GM23338 (cell line): ENCODE measurements around the gene PID1. TPM values are rescaled to one million over a fixed set of nuclear protein-coding genes. Genes with fewer than 3 reads are reported as not detected.

Experiments used
- ATAC-seq: fragments of 200-7000 bp; cut with Tn5 transposase; 3 replicates; pipeline ENCODE4 v1.9.1; 2020
- DNase-seq: peaks from one replicate; pipeline ENCODE4 v3.0.0-alpha.2; 2015; ENCODE audit warnings: low spot score
- H2AFZ ChIP-seq: fragments of 200-600 bp; sonication (generic); 2 replicates; pipeline ENCODE4 v1.8.0; 2016; ENCODE audit warnings: antibody characterized with exemption, mild to moderate bottlenecking, moderate library complexity
- H3F3A ChIP-seq: fragments of 200-600 bp; sonication (generic); replicated peaks from 2 replicates; pipeline ENCODE4 v1.8.0; 2017; ENCODE audit warnings: antibody characterized with exemption, mixed run types, low read depth
- H3K27ac ChIP-seq: fragments of 200-600 bp; sonication (generic); 2 replicates; pipeline ENCODE4 v1.6.1; 2016; ENCODE audit warnings: low read depth
- H3K27me3 ChIP-seq: fragments of 200-600 bp; sonication (generic); 2 replicates; pipeline ENCODE4 v1.8.0; 2016; ENCODE audit warnings: mild to moderate bottlenecking, mixed run types, moderate library complexity; ENCODE audit not compliant: insufficient read depth
- H3K36me3 ChIP-seq: fragments of 200-600 bp; sonication (generic); 2 replicates; pipeline ENCODE4 v1.8.0; 2016; ENCODE audit warnings: mild to moderate bottlenecking; ENCODE audit not compliant: insufficient read depth
- H3K4me1 ChIP-seq: fragments of 200-600 bp; sonication (generic); 2 replicates; pipeline ENCODE4 v1.8.0; 2016; ENCODE audit warnings: mild to moderate bottlenecking, moderate library complexity; ENCODE audit not compliant: insufficient read depth
- H3K4me2 ChIP-seq: fragments of 200-600 bp; sonication (generic); 2 replicates; pipeline ENCODE4 v1.7.1; 2017; ENCODE audit warnings: mixed run types
- H3K4me3 ChIP-seq: fragments of 200-600 bp; sonication (generic); 2 replicates; pipeline ENCODE4 v1.6.1; 2016; ENCODE audit warnings: mixed run types
- H3K79me2 ChIP-seq: fragments of 200-600 bp; sonication (generic); replicated peaks from 2 replicates; pipeline ENCODE4 v1.8.0; 2017; ENCODE audit warnings: mild to moderate bottlenecking; ENCODE audit not compliant: insufficient read depth
- H3K9me2 ChIP-seq: fragments of 200-600 bp; sonication (generic); 2 replicates; pipeline ENCODE4 v1.8.0; 2017; ENCODE audit not compliant: insufficient read depth
- H4K20me1 ChIP-seq: fragments of 200-600 bp; sonication (generic); replicated peaks from 2 replicates; pipeline ENCODE4 v1.8.0; 2017; ENCODE audit warnings: mild to moderate bottlenecking; ENCODE audit not compliant: insufficient read depth
- H3K27ac Mint-ChIP-seq: 2 replicates; pipeline ENCODE4 v1.8.0; 2020; ENCODE audit warnings: inconsistent platforms, mild to moderate bottlenecking, moderate library complexity, mixed read lengths
- H3K27me3 Mint-ChIP-seq: 3 replicates; pipeline ENCODE4 v1.8.0; 2022; ENCODE audit warnings: low read depth, mild to moderate bottlenecking, moderate library complexity, mixed read lengths, inconsistent platforms; ENCODE audit not compliant: insufficient read depth, poor library complexity
- H3K36me3 Mint-ChIP-seq: 3 replicates; pipeline ENCODE4 v1.8.0; 2021; ENCODE audit warnings: low read depth, mild to moderate bottlenecking, inconsistent platforms, moderate library complexity, mixed read lengths
- H3K4me1 Mint-ChIP-seq: 3 replicates; pipeline ENCODE4 v1.8.0; 2020; ENCODE audit warnings: mild to moderate bottlenecking, inconsistent platforms, mixed read lengths
- H3K4me3 Mint-ChIP-seq: 3 replicates; pipeline ENCODE4 v1.8.0; 2021; ENCODE audit warnings: moderate library complexity, mild to moderate bottlenecking, inconsistent platforms, mixed read lengths
- H3K9me3 Mint-ChIP-seq: 3 replicates; pipeline ENCODE4 v1.8.0; 2020; ENCODE audit warnings: moderate library complexity, mild to moderate bottlenecking, inconsistent platforms, mixed read lengths
- CREB1 ChIP-seq: fragments of 250-450 bp; sonication (Bioruptor Pico); IDR thresholded peaks from 2 replicates; pipeline ENCODE4 v1.5.0; 2020; ENCODE audit warnings: low read depth, mild to moderate bottlenecking, moderate library complexity
- EZH2 ChIP-seq: fragments of 200-600 bp; sonication (generic); IDR thresholded peaks from one replicate; pipeline ENCODE4 v1.8.0; 2017; ENCODE audit warnings: antibody characterized with exemption, mild to moderate bottlenecking, low read depth; ENCODE audit not compliant: unreplicated experiment
- JUNB ChIP-seq: IDR thresholded peaks from one replicate; pipeline ENCODE4 v1.6.1; 2016; ENCODE audit warnings: antibody characterized with exemption; ENCODE audit not compliant: unreplicated experiment
- NANOG ChIP-seq: IDR thresholded peaks from 2 replicates; pipeline ENCODE4 v1.6.1; 2016; ENCODE audit warnings: antibody characterized with exemption, borderline replicate concordance
- POLR2AphosphoS5 ChIP-seq: IDR thresholded peaks from 2 replicates; pipeline ENCODE4 v1.6.1; 2016; ENCODE audit warnings: antibody characterized with exemption, low read depth
- ZNF114 ChIP-seq: fragments of 250-450 bp; sonication (Bioruptor Pico); IDR thresholded peaks from 2 replicates; pipeline ENCODE4 v1.5.0; 2020; ENCODE audit warnings: mild to moderate bottlenecking, moderate library complexity
- polyA plus RNA-seq: library from polyadenylated mRNA; unstranded; fragments of >200 nt; fragmentation: Nextera tagmentation; extraction: Ambion mirVana; gene quantifications from 2 replicates; pipeline ENCODE4 v1.2.1, GENCODE V29; 2016
- total RNA-seq: library from RNA; depleted of rRNA; stranded (reverse); fragments of >200 nt; shearing (Covaris generic); gene quantifications from 2 replicates; pipeline ENCODE4 v1.2.3, GENCODE V29; 2014
- TF ChIP-seq, protein P1 (sequence below): fragments of 250-450 bp; sonication (Bioruptor Pico); IDR thresholded peaks from 2 replicates; pipeline ENCODE4 v1.5.0; 2020; ENCODE audit warnings: mild to moderate bottlenecking, moderate library complexity
- TF ChIP-seq, protein P2 (sequence below), 2 experiments: fragments of 200-600 bp in 1 of 2; sonication (generic) in 1 of 2; conservative IDR thresholded peaks; 2 replicates each; pipeline versions ENCODE4 v1.5.1 to v1.6.1; 2016 to 2017; ENCODE audit warnings: antibody characterized with exemption in 2 of 2, low read depth in 2 of 2, mild to moderate bottlenecking in 2 of 2, moderate library complexity in 1 of 2
- TF ChIP-seq, protein P3 (sequence below): IDR thresholded peaks from 2 replicates; pipeline ENCODE4 v1.6.1; 2016; ENCODE audit warnings: antibody characterized with exemption

Gene PID1
- total and polyA plus RNA-seq, 2 experiments from 2014 or later: 1.7 to 2.4 TPM

DNA sequence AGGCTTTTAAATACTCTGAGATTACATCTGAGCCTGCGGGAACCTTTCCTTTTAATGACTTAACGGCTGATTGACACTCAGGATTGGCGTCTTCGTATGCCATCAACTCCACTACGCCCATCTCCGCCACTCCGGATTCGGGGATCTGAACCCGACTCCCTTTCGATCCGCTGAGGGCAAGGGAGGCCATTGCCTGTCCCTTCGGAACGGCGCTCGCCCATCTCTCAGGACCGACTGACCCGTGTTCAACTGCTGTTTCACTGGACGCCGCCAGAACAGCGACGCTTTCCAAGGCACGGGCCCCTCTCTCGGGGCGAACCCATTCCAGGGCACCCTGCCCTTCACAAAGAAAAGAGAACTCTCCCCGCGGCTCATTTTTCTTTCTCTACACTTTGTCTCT lies 90.4 kb downstream of the PID1 start:
- peaks cover 6% of the 10 kb centered on the region; the same call in 1 of the 3 replicates for H3K36me3 Mint-ChIP-seq

More for the DNA sequence above, 90.4 kb downstream of the PID1 start:
- Histone ChIP-seq H3F3A (no peaks in the 10 kb centered on the region), H3K4me3 (no peak overlapping the region), H3K4me1 (peaks cover 7% of the 10 kb centered on the region; the same call in 1 of the 2 replicates), H3K27ac (no peak overlapping the region), H4K20me1 (no peaks in the 10 kb centered on the region), H3K9me2 (peaks cover 13% of the 10 kb centered on the region), H3K36me3 (no peaks in the 10 kb centered on the region), H3K4me2 (no peak overlapping the region), H2AFZ (no peak overlapping the region), H3K79me2 (no peaks in the 10 kb centered on the region), H3K27me3 (no peaks in the 10 kb centered on the region)
- Mint-ChIP-seq H3K4me1 (peaks cover 6% of the 10 kb centered on the region; the same call in 1 of the 3 replicates), H3K9me3 (peaks cover 6% of the 10 kb centered on the region), H3K27ac (no peak overlapping the region), H3K27me3 (peaks cover 3% of the 10 kb centered on the region), H3K4me3 (no peak overlapping the region)
- DNase-seq (no peak), ATAC-seq (no peak)
- TF ChIP-seq JUNB (no peak), EZH2 (no peak), ZNF114 (CRISPR knock-in tag) (no peak), POLR2AphosphoS5 (no peak), NANOG (no peak), CREB1 (CRISPR knock-in tag) (no peak)
- TF ChIP-seq, protein P1, sequence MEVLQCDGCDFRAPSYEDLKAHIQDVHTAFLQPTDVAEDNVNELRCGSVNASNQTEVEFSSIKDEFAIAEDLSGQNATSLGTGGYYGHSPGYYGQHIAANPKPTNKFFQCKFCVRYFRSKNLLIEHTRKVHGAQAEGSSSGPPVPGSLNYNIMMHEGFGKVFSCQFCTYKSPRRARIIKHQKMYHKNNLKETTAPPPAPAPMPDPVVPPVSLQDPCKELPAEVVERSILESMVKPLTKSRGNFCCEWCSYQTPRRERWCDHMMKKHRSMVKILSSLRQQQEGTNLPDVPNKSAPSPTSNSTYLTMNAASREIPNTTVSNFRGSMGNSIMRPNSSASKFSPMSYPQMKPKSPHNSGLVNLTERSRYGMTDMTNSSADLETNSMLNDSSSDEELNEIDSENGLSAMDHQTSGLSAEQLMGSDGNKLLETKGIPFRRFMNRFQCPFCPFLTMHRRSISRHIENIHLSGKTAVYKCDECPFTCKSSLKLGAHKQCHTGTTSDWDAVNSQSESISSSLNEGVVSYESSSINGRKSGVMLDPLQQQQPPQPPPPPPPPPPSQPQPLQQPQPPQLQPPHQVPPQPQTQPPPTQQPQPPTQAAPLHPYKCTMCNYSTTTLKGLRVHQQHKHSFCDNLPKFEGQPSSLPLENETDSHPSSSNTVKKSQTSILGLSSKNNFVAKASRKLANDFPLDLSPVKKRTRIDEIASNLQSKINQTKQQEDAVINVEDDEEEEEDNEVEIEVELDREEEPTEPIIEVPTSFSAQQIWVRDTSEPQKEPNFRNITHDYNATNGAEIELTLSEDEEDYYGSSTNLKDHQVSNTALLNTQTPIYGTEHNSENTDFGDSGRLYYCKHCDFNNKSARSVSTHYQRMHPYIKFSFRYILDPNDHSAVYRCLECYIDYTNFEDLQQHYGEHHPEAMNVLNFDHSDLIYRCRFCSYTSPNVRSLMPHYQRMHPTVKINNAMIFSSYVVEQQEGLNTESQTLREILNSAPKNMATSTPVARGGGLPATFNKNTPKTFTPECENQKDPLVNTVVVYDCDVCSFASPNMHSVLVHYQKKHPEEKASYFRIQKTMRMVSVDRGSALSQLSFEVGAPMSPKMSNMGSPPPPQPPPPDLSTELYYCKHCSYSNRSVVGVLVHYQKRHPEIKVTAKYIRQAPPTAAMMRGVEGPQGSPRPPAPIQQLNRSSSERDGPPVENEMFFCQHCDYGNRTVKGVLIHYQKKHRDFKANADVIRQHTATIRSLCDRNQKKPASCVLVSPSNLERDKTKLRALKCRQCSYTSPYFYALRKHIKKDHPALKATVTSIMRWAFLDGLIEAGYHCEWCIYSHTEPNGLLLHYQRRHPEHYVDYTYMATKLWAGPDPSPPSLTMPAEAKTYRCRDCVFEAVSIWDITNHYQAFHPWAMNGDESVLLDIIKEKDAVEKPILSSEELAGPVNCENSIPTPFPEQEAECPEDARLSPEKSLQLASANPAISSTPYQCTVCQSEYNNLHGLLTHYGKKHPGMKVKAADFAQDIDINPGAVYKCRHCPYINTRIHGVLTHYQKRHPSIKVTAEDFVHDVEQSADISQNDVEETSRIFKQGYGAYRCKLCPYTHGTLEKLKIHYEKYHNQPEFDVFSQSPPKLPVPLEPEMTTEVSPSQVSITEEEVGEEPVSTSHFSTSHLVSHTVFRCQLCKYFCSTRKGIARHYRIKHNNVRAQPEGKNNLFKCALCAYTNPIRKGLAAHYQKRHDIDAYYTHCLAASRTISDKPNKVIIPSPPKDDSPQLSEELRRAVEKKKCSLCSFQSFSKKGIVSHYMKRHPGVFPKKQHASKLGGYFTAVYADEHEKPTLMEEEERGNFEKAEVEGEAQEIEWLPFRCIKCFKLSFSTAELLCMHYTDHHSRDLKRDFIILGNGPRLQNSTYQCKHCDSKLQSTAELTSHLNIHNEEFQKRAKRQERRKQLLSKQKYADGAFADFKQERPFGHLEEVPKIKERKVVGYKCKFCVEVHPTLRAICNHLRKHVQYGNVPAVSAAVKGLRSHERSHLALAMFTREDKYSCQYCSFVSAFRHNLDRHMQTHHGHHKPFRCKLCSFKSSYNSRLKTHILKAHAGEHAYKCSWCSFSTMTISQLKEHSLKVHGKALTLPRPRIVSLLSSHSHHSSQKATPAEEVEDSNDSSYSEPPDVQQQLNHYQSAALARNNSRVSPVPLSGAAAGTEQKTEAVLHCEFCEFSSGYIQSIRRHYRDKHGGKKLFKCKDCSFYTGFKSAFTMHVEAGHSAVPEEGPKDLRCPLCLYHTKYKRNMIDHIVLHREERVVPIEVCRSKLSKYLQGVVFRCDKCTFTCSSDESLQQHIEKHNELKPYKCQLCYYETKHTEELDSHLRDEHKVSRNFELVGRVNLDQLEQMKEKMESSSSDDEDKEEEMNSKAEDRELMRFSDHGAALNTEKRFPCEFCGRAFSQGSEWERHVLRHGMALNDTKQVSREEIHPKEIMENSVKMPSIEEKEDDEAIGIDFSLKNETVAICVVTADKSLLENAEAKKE (CRISPR knock-in tag): no peak
- TF ChIP-seq, protein P2, sequence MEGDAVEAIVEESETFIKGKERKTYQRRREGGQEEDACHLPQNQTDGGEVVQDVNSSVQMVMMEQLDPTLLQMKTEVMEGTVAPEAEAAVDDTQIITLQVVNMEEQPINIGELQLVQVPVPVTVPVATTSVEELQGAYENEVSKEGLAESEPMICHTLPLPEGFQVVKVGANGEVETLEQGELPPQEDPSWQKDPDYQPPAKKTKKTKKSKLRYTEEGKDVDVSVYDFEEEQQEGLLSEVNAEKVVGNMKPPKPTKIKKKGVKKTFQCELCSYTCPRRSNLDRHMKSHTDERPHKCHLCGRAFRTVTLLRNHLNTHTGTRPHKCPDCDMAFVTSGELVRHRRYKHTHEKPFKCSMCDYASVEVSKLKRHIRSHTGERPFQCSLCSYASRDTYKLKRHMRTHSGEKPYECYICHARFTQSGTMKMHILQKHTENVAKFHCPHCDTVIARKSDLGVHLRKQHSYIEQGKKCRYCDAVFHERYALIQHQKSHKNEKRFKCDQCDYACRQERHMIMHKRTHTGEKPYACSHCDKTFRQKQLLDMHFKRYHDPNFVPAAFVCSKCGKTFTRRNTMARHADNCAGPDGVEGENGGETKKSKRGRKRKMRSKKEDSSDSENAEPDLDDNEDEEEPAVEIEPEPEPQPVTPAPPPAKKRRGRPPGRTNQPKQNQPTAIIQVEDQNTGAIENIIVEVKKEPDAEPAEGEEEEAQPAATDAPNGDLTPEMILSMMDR (conservative IDR thresholded peaks at IDR 0.05; ENCODE audit: low read depth in 2 of 2): no peak
- TF ChIP-seq, protein P3, sequence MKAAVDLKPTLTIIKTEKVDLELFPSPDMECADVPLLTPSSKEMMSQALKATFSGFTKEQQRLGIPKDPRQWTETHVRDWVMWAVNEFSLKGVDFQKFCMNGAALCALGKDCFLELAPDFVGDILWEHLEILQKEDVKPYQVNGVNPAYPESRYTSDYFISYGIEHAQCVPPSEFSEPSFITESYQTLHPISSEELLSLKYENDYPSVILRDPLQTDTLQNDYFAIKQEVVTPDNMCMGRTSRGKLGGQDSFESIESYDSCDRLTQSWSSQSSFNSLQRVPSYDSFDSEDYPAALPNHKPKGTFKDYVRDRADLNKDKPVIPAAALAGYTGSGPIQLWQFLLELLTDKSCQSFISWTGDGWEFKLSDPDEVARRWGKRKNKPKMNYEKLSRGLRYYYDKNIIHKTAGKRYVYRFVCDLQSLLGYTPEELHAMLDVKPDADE: no peak
